PC-9 (cell line): ENCODE measurements around the gene EDDM13. TPM values are rescaled to one million over a fixed set of nuclear protein-coding genes. Genes with fewer than 3 reads are reported as not detected.

Experiments
- BruUV-seq: library from RNA; stranded (reverse); fragments of 400-500 nt; replicated peaks from 2 replicates; lab custom pipeline; 2021; lab: Mats Ljungman, UMichigan
- CTCF ChIA-PET: fragments of 300-600 bp; sonication (Branson Sonifier 250); formaldehyde crosslinking; loops from one replicate; lab custom pipeline; 2022; ENCODE audit warnings: antibody characterized with exemption; lab: Charles Lee
- POLR2A ChIA-PET: fragments of 300-600 bp; sonication (Branson Sonifier 250); formaldehyde crosslinking; loops from one replicate; lab custom pipeline; 2022; ENCODE audit warnings: antibody characterized with exemption; ENCODE audit not compliant: unreplicated experiment; lab: Charles Lee
- DNase-seq, 2 experiments: peaks; one replicate each; pipeline versions ENCODE4 v3.0.0 to v3.0.0-alpha.2; 2015 to 2022; ENCODE audit warnings: mixed read lengths in 1 of 2
- H2AFZ ChIP-seq: fragments of 200-600 bp; sonication (generic); 2 replicates; pipeline ENCODE4 v1.8.1; 2017; ENCODE audit warnings: antibody characterized with exemption
- H3F3A ChIP-seq: fragments of 200-600 bp; sonication (generic); 2 replicates; pipeline ENCODE4 v1.8.1; 2017; ENCODE audit warnings: antibody characterized with exemption, mild to moderate bottlenecking, low read depth; ENCODE audit not compliant: insufficient read depth
- H3K27ac ChIP-seq: fragments of 200-600 bp; sonication (generic); 2 replicates; pipeline ENCODE4 v1.6.1; 2016; ENCODE audit warnings: mixed run types
- H3K27me3 ChIP-seq: fragments of 200-600 bp; sonication (generic); 2 replicates; pipeline ENCODE4 v1.6.1; 2016; ENCODE audit warnings: low read depth, mixed run types; ENCODE audit not compliant: insufficient read depth
- H3K36me3 ChIP-seq: fragments of 200-600 bp; sonication (generic); 2 replicates; pipeline ENCODE4 v1.6.1; 2016; ENCODE audit warnings: low read depth, mixed run types
- H3K4me1 ChIP-seq: fragments of 200-600 bp; sonication (generic); replicated peaks from 2 replicates; pipeline ENCODE4 v1.6.1; 2016; ENCODE audit warnings: mixed run types; ENCODE audit not compliant: insufficient read depth
- H3K4me2 ChIP-seq: fragments of 200-600 bp; sonication (generic); 2 replicates; pipeline ENCODE4 v1.6.1; 2017; ENCODE audit warnings: mixed run types
- H3K4me3 ChIP-seq: fragments of 200-600 bp; sonication (generic); 2 replicates; pipeline ENCODE4 v1.6.1; 2016; ENCODE audit warnings: mixed run types
- H3K79me2 ChIP-seq: fragments of 200-600 bp; sonication (generic); 2 replicates; pipeline ENCODE4 v1.6.1; 2017; ENCODE audit warnings: low read depth, mixed run types
- H3K9me2 ChIP-seq: fragments of 200-600 bp; sonication (generic); 2 replicates; pipeline ENCODE4 v1.8.1; 2017; ENCODE audit warnings: mild to moderate bottlenecking; ENCODE audit not compliant: insufficient read depth
- H3K9me3 ChIP-seq: fragments of 200-600 bp; sonication (generic); 2 replicates; pipeline ENCODE4 v1.8.1; 2016; ENCODE audit warnings: low read depth; ENCODE audit not compliant: insufficient read depth
- H4K20me1 ChIP-seq: fragments of 200-600 bp; sonication (generic); 2 replicates; pipeline ENCODE4 v1.8.1; 2017; ENCODE audit not compliant: insufficient read depth
- CTCF ChIP-seq: fragments of 200-600 bp; sonication (generic); conservative IDR thresholded peaks from 2 replicates; pipeline ENCODE4 v1.6.1; 2017; ENCODE audit warnings: mixed run types, antibody characterized with exemption, mild to moderate bottlenecking, moderate library complexity
- EZH2 ChIP-seq: fragments of 200-600 bp; sonication (generic); IDR thresholded peaks from 2 replicates; pipeline ENCODE4 v1.8.0; 2017; ENCODE audit warnings: antibody characterized with exemption, low read depth
- intact Hi-C: fragments of 100-400 bp; cut with micrococcal nuclease; formaldehyde crosslinking; loops from one replicate; pipeline ENCODE4 v1.10.0; 2022; ENCODE audit not compliant: unreplicated experiment
- total RNA-seq: library from RNA; stranded (reverse); gene quantifications from 2 replicates; pipeline ENCODE4 v1.2.3, GENCODE V29; 2021

Gene EDDM13
- total RNA-seq, 1 experiment from 2014 or later = not detected

DNA sequence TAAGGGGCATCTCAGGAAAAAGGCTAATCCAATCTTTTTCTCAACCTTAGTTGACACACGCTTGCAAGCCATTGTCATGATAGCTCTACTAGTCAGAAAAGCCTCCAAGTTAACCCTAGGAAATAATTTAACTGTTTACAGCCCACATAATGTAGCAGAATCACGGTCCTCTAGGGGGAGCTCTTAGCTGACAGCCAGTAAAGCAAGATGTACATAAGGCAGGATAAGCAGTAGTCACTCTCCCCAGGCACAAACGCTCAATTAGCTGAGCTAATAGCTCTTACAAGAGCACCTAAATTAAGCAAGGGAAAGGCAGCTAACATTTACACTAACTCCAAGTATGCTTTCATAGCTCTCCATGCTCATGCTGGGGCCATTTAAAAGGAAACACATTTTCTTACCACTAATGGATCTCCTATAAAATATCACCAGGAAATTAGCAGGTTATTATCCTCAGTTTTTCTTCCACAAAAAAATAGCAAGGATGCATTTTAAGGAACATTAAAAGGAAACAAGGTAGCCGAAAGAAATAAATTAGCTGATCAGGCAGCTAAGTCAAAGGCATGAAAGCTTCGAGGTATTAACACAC is 75.8 kb downstream of the EDDM13 start:
- no peaks in the 10 kb centered on the region for H3K79me2 ChIP-seq
- no peaks in the 10 kb centered on the region for H3F3A ChIP-seq
- DNase-seq = peak in 1 of 2 experiments; percentile 11
- no peak overlapping the region for H3K4me3 ChIP-seq
- ChIA-PET POLR2A (no interaction called here), CTCF (interaction anchor here (0.6 to 1.5 kb wide), 2 partner anchors 15 to 994 kb away, joined by 4 to 9 read pairs; no protein-coding TSS in a partner anchor)
- H3K9me2 ChIP-seq = no peaks in the 10 kb centered on the region
- H4K20me1 ChIP-seq = no peaks in the 10 kb centered on the region
- no peaks in the 10 kb centered on the region for H3K36me3 ChIP-seq
- no peak overlapping the region for H3K4me2 ChIP-seq
- peaks cover 9% of the 10 kb centered on the region; the same call in 1 of the 2 replicates for H3K9me3 ChIP-seq
- H3K27ac ChIP-seq = no peak overlapping the region
- H2AFZ ChIP-seq = no peak overlapping the region
- intact Hi-C loops = no loop called here
- peak; percentile 68 for TF ChIP-seq CTCF
- no peak for TF ChIP-seq EZH2
- BruUV-seq = no TSS peak
- H3K27me3 ChIP-seq = peaks cover 44% of the 10 kb centered on the region
- no peaks in the 10 kb centered on the region for H3K4me1 ChIP-seq

DNA sequence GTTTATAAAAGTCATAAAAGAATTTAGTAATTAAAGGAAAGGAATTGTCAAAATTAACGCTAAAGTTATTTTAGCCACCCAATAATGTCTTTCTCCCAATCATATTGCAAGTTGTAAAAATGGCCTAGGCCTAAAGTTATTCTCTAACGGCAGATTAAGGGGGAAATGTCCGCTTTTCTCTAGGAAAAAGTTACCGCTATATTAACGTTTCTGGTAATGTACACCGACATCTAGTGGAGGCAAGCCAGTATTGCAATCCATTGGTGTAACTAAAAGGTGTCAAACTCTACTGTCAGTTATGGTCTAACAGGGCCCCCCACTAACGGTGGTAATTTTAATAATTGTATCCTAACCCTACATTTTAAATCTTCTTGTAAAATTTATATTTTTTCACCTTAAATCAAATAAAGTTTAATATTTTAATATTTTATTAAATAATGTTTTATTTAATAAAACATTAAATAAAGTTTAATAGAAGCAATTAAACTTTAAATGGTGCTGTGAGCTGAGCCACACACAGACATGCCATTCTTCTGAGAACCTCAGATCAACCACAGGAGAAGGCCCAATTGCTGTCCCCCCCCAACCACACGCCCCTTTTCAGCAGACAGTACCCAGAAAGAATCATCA is 78.0 kb downstream of the EDDM13 start:
- Histone ChIP-seq H3K4me1 (no peaks in the 10 kb centered on the region), H4K20me1 (no peaks in the 10 kb centered on the region), H3K27ac (no peak overlapping the region), H3K9me3 (0 out of 2 replicates have a peak, but pooled peaks cover 2% of the 10 kb centered on the region), H3K4me2 (no peak overlapping the region), H3F3A (no peaks in the 10 kb centered on the region), H3K4me3 (no peak overlapping the region), H2AFZ (no peak overlapping the region), H3K79me2 (no peaks in the 10 kb centered on the region), H3K27me3 (peaks cover 48% of the 10 kb centered on the region), H3K36me3 (no peaks in the 10 kb centered on the region), H3K9me2 (no peaks in the 10 kb centered on the region)
- BruUV-seq = no TSS peak
- POLR2A ChIA-PET = no interaction called here
- intact Hi-C loops = loop anchor here (1.0 to 5.0 kb wide), 3 partner anchors 98 to 718 kb away; no protein-coding TSS in a partner anchor
- peak in 1 of 2 experiments; percentile 28 for DNase-seq
- CTCF ChIA-PET = interaction anchor here (0.6 kb wide), 1 partner anchor 1824 kb away, joined by 3 read pairs; no protein-coding TSS in a partner anchor
- TF ChIP-seq CTCF (peak; percentile 92), EZH2 (no peak)

GRCh38 chr19:56351208-56351607 is 78.7 kb downstream of the EDDM13 start:
- Histone ChIP-seq H3F3A (no peaks in the 10 kb centered on the region), H3K4me2 (no peak overlapping the region), H4K20me1 (no peaks in the 10 kb centered on the region), H2AFZ (no peak overlapping the region), H3K9me3 (no peaks in the 10 kb centered on the region), H3K79me2 (no peaks in the 10 kb centered on the region), H3K9me2 (no peaks in the 10 kb centered on the region), H3K36me3 (no peaks in the 10 kb centered on the region), H3K27ac (no peak overlapping the region), H3K4me1 (no peaks in the 10 kb centered on the region), H3K4me3 (no peak overlapping the region), H3K27me3 (peaks cover 45% of the 10 kb centered on the region)
- ChIA-PET CTCF (interaction anchor here (0.6 kb wide), 1 partner anchor 1825 kb away, joined by 3 read pairs; no protein-coding TSS in a partner anchor), POLR2A (no interaction called here)
- no peak for DNase-seq
- intact Hi-C loops = loop anchor here (5.0 kb wide), 2 partner anchors 99 to 719 kb away; no protein-coding TSS in a partner anchor
- no TSS peak for BruUV-seq
- TF ChIP-seq EZH2 (no peak), CTCF (no peak)
